SK-N-SH (cell line): ENCODE results near the gene PSMA3. TPM values are rescaled to one million over a fixed set of nuclear protein-coding genes. Genes with fewer than 3 reads are reported as not detected.

Experiments
- CTCF ChIA-PET: fragments of 300-600, 350-600 bp; formaldehyde crosslinking; extraction: SDS; loops from one replicate; lab custom pipeline; 2021; lab: Yijun Ruan, JAX
- POLR2A ChIA-PET: fragments of 350-600 bp; sonication (Branson Sonifier 250); formaldehyde crosslinking; extraction: SDS; loops from one replicate; lab custom pipeline; 2020; ENCODE audit warnings: antibody characterized with exemption, inconsistent platforms; lab: Yijun Ruan, JAX
- DNase-seq: peaks from one replicate; pipeline ENCODE4 v3.0.0; 2012
- H2AFZ ChIP-seq: fragments of 200-600 bp; sonication (generic); 2 replicates; pipeline ENCODE4 v1.8.1; 2016; ENCODE audit warnings: antibody characterized with exemption, mild to moderate bottlenecking, low read depth
- H3F3A ChIP-seq: fragments of 200-600 bp; sonication (generic); replicated peaks from 2 replicates; pipeline ENCODE3; 2016; ENCODE audit warnings: antibody characterized with exemption, mild to moderate bottlenecking; ENCODE audit not compliant: insufficient read depth
- H3K27ac ChIP-seq, 2 experiments: fragments of 200-500 bp in 1 of 2; fragments of 200-600 bp in 1 of 2; sonication (Bioruptor generic) in 1 of 2; sonication (generic), shearing (Covaris generic) in 1 of 2; 2 replicates each; pipeline versions ENCODE4 v1.5.1 to v1.6.1; 2014 to 2016; ENCODE audit warnings: low read depth in 2 of 2, inconsistent platforms in 1 of 2, low read length in 1 of 2, mild to moderate bottlenecking in 1 of 2, mixed read lengths in 1 of 2
- H3K27me3 ChIP-seq: fragments of 200-600 bp; sonication (generic), shearing (Covaris generic); 2 replicates; pipeline ENCODE4 v1.6.1; 2016; ENCODE audit warnings: mixed run types; ENCODE audit not compliant: insufficient read depth
- H3K36me3 ChIP-seq, 2 experiments: fragments of 200-500 bp in 1 of 2; fragments of 200-600 bp in 1 of 2; sonication (Bioruptor generic) in 1 of 2; sonication (generic) in 1 of 2; replicated peaks in 1 of 2; 2 replicates each; pipeline versions ENCODE3 to v1.5.1; 2014 to 2016; ENCODE audit warnings: low read length in 1 of 2, mild to moderate bottlenecking in 1 of 2; ENCODE audit not compliant: insufficient read depth in 2 of 2, control insufficient read depth in 1 of 2
- H3K4me1 ChIP-seq, 2 experiments: fragments of 200-500 bp in 1 of 2; fragments of 200-600 bp in 1 of 2; sonication (Bioruptor generic) in 1 of 2; sonication (generic), shearing (Covaris generic) in 1 of 2; 2 replicates each; pipeline versions ENCODE4 v1.5.1 to v1.6.1; 2014 to 2016; ENCODE audit warnings: low read depth in 1 of 2, low read length in 1 of 2, mixed run types in 1 of 2; ENCODE audit not compliant: insufficient read depth in 2 of 2, control insufficient read depth in 1 of 2
- H3K4me2 ChIP-seq: fragments of 200-600 bp; sonication (generic), shearing (Covaris generic); 2 replicates; pipeline ENCODE4 v1.6.1; 2017; ENCODE audit warnings: mixed run types
- H3K4me3 ChIP-seq, 2 experiments: fragments of 200-500 bp in 1 of 2; fragments of 200-600 bp in 1 of 2; sonication (Bioruptor generic) in 1 of 2; sonication (generic), shearing (Covaris generic) in 1 of 2; 2 replicates each; pipeline versions ENCODE4 v1.5.1 to v1.8.1; 2014 to 2016; ENCODE audit warnings: low read depth in 2 of 2, inconsistent platforms in 1 of 2, low read length in 1 of 2, mild to moderate bottlenecking in 1 of 2, mixed read lengths in 1 of 2, moderate library complexity in 1 of 2
- H3K79me2 ChIP-seq: fragments of 200-600 bp; sonication (generic); 2 replicates; pipeline ENCODE4 v1.8.1; 2017; ENCODE audit warnings: mild to moderate bottlenecking; ENCODE audit not compliant: insufficient read depth
- H3K9ac ChIP-seq: fragments of 200-600 bp; sonication (generic); 2 replicates; pipeline ENCODE4 v1.6.1; 2017; ENCODE audit warnings: mixed run types
- H3K9me2 ChIP-seq: fragments of 200-600 bp; sonication (generic); 2 replicates; pipeline ENCODE4 v1.6.1; 2017; ENCODE audit warnings: mixed run types
- H3K9me3 ChIP-seq: fragments of 200-600 bp; sonication (generic); 2 replicates; pipeline ENCODE4 v1.6.1; 2017; ENCODE audit warnings: mixed run types, mild to moderate bottlenecking, moderate library complexity
- H4K20me1 ChIP-seq: fragments of 200-600 bp; sonication (generic); 2 replicates; pipeline ENCODE4 v1.6.1; 2017; ENCODE audit warnings: mild to moderate bottlenecking, mixed run types; ENCODE audit not compliant: insufficient read depth
- CHD2 ChIP-seq: fragments of 150-350 bp; IDR thresholded peaks from 2 replicates; pipeline ENCODE4 v1.6.1; 2018; ENCODE audit warnings: low read length; ENCODE audit not compliant: partially characterized antibody
- ELF1 ChIP-seq: IDR thresholded peaks from 2 replicates; pipeline ENCODE4 v1.4.0; 2012
- EP300 ChIP-seq, 2 experiments: IDR thresholded peaks; 2 replicates each; pipeline versions ENCODE4 v1.4.0 to v1.6.1; 2012; ENCODE audit warnings: borderline replicate concordance in 1 of 2, low read depth in 1 of 2, low read length in 1 of 2
- EZH2phosphoT487 ChIP-seq: fragments of 200-600 bp; sonication (generic); IDR thresholded peaks from 2 replicates; pipeline ENCODE4 v1.6.1; 2017; ENCODE audit warnings: low read depth, mixed run types, mild to moderate bottlenecking, antibody characterized with exemption, moderate library complexity, borderline replicate concordance
- FOSL2 ChIP-seq: IDR thresholded peaks from 2 replicates; pipeline ENCODE4 v1.4.0; 2012; ENCODE audit warnings: low read depth, mild to moderate bottlenecking, moderate library complexity, borderline replicate concordance
- FOXJ3 ChIP-seq: sonication (generic); formaldehyde crosslinking; IDR thresholded peaks from 2 replicates; pipeline ENCODE4 v1.5.1; 2020; ENCODE audit warnings: mild to moderate bottlenecking, missing genetic modification reagents
- FOXM1 ChIP-seq: IDR thresholded peaks from 2 replicates; pipeline ENCODE4 v1.4.0; 2012; ENCODE audit warnings: low read depth, mild to moderate bottlenecking
- GATA2 ChIP-seq: sonication (generic); formaldehyde crosslinking; IDR thresholded peaks from 2 replicates; pipeline ENCODE4 v1.5.0; 2020; ENCODE audit warnings: mild to moderate bottlenecking, missing genetic modification reagents
- JUND ChIP-seq: IDR thresholded peaks from 2 replicates; pipeline ENCODE4 v1.4.0; 2012
- MEF2A ChIP-seq: IDR thresholded peaks from 2 replicates; pipeline ENCODE4 v1.4.0; 2012; ENCODE audit warnings: low read depth, borderline replicate concordance
- MXI1 ChIP-seq: IDR thresholded peaks from 2 replicates; pipeline ENCODE4 v1.6.1; 2012; ENCODE audit warnings: mild to moderate bottlenecking, low read depth, low read length, improper control_type of control experiment
- NFIC ChIP-seq: IDR thresholded peaks from 2 replicates; pipeline ENCODE4 v1.4.0; 2012; ENCODE audit warnings: borderline replicate concordance
- NRF1 ChIP-seq: IDR thresholded peaks from 2 replicates; pipeline ENCODE4 v1.6.1; 2012; ENCODE audit warnings: low read depth, mild to moderate bottlenecking, low read length
- POLR2AphosphoS5 ChIP-seq: IDR thresholded peaks from 2 replicates; pipeline ENCODE4 v1.6.1; 2012; ENCODE audit warnings: low read depth, low read length
- RAD21 ChIP-seq: IDR thresholded peaks from 2 replicates; pipeline ENCODE4 v1.6.1; 2012; ENCODE audit warnings: mild to moderate bottlenecking, low read length
- REST ChIP-seq: IDR thresholded peaks from 2 replicates; pipeline ENCODE4 v1.6.1; 2012; ENCODE audit warnings: mild to moderate bottlenecking, low read depth, low read length, moderate library complexity
- RFX5 ChIP-seq: IDR thresholded peaks from 2 replicates; pipeline ENCODE4 v1.6.1; 2012; ENCODE audit warnings: mild to moderate bottlenecking, improper control_type of control experiment, low read length
- RXRA ChIP-seq: IDR thresholded peaks from 2 replicates; pipeline ENCODE4 v1.4.0; 2012; ENCODE audit warnings: low read depth, mild to moderate bottlenecking, borderline replicate concordance
- SIN3A ChIP-seq: IDR thresholded peaks from 2 replicates; pipeline ENCODE4 v1.6.1; 2012; ENCODE audit warnings: low read depth, mild to moderate bottlenecking, low read length, moderate library complexity, borderline replicate concordance
- TCF12 ChIP-seq: IDR thresholded peaks from 2 replicates; pipeline ENCODE4 v1.4.0; 2012
- USF1 ChIP-seq: IDR thresholded peaks from 2 replicates; pipeline ENCODE4 v1.4.0; 2012; ENCODE audit warnings: low read depth, borderline replicate concordance
- USF2 ChIP-seq: fragments of 150-350 bp; IDR thresholded peaks from 2 replicates; pipeline ENCODE4 v1.6.1; 2017; ENCODE audit warnings: antibody characterized with exemption, low read length, low read depth, borderline replicate concordance
- WGBS: methylation state at CpG from one replicate; pipeline ENCODE4 v1.1.6; 2017; ENCODE audit warnings: low lambda C conversion rate; 5-methylcytosine and 5-hydroxymethylcytosine counted together
- polyA plus RNA-seq, 3 experiments: library from polyadenylated mRNA; depleted of rRNA; stranded (reverse); fragments of >200 nt; gene quantifications; 2 replicates each; pipeline ENCODE4 v1.2.3, GENCODE V29; 2012
- TF ChIP-seq, protein P1 (sequence below): fragments of 150-350 bp; IDR thresholded peaks from 2 replicates; pipeline ENCODE4 v1.6.1; 2016; ENCODE audit warnings: mild to moderate bottlenecking, low read depth, low read length
- TF ChIP-seq, protein P2 (sequence below): IDR thresholded peaks from 2 replicates; pipeline ENCODE4; 2012

Gene PSMA3
- polyA plus RNA-seq (2012; rRNA removed): 203 and 214 TPM in 2 replicates
- 226 and 277 TPM in 2 replicates for polyA plus RNA-seq (2012; cell fraction: cytosol; rRNA removed)
- 80.2 and 132 TPM in 2 replicates for polyA plus RNA-seq (2012; cell fraction: nucleus; rRNA removed)

DNA sequence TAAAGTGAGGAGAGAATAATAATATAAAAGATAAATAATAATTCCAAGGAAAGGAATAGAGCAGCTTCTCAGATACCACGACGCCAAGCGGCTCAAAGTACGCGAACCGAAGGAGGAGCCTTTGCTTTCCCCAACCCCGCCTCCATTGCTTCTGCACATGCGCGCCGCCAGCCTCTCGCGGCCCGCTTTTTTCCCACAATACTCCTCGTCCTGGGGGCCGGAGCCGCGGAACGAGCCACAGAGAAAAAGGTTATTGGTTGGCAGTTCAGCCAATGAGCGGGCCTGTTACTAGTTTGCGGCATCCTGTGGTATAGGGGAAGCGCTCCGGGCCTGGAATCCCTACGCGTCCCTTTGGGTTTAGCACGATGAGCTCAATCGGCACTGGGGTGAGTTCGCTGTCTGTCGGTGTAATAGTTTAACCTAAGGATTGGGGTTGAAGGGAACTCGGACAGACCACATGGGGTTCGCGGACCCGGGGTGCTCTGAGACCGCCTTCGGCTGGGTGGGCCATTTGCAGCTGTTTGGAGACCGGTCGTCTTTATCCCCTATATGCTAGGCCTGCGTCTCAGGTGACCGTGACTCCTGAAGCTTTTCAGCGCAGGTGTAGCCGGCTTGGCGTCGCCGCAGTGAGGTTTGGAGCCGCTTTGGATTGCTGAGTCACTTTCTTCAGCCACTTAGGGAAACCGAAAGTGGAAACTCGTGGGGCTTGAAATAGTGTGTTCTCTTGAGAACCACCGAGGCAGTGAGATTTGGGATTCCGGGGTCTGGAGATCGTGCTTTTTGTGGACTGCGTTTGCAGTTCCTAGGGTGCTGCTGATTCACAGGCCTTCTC lies at the start of gene PSMA3:
TSS of gene PSMA3 (plus strand) at position 288 of the 832 bp plus-strand sequence. CDS start at position 366, 78 bp downstream.
- H3K79me2 ChIP-seq: peaks cover 50% of the 10 kb centered on the region
- H3K36me3 ChIP-seq: peaks cover 3 to 5% of the 10 kb centered on the region in 2 experiments
- TF ChIP-seq RXRA (no peak), REST (no peak), FOXM1 (0 out of 2 replicates have a peak, but pooled peaks have one; percentile 19), USF2 (no peak), EZH2phosphoT487 (no peak), GATA2 (CRISPR knock-in tag) (no peak), NRF1 (peak; percentile 83), ELF1 (no peak), CHD2 (peak; percentile 73), USF1 (no peak), RAD21 (no peak), MXI1 (peak; percentile 33; the same call in 1 of the 2 replicates), NFIC (no peak), SIN3A (no peak; the same call in 1 of the 2 replicates), FOXJ3 (CRISPR knock-in tag) (no peak), FOSL2 (no peak), EP300 (IDR thresholded peaks at IDR 0.05; ENCODE audit: borderline replicate concordance in 1 of 2, low read depth in 1 of 2, low read length in 1 of 2) (no peak), POLR2AphosphoS5 (peak; percentile 95), TCF12 (no peak), JUND (no peak), RFX5 (peak; percentile 75; the same call in 1 of the 2 replicates), MEF2A (no peak)
- TF ChIP-seq, protein P1, sequence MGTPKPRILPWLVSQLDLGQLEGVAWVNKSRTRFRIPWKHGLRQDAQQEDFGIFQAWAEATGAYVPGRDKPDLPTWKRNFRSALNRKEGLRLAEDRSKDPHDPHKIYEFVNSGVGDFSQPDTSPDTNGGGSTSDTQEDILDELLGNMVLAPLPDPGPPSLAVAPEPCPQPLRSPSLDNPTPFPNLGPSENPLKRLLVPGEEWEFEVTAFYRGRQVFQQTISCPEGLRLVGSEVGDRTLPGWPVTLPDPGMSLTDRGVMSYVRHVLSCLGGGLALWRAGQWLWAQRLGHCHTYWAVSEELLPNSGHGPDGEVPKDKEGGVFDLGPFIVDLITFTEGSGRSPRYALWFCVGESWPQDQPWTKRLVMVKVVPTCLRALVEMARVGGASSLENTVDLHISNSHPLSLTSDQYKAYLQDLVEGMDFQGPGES: peak; percentile 41
- TF ChIP-seq, protein P2, sequence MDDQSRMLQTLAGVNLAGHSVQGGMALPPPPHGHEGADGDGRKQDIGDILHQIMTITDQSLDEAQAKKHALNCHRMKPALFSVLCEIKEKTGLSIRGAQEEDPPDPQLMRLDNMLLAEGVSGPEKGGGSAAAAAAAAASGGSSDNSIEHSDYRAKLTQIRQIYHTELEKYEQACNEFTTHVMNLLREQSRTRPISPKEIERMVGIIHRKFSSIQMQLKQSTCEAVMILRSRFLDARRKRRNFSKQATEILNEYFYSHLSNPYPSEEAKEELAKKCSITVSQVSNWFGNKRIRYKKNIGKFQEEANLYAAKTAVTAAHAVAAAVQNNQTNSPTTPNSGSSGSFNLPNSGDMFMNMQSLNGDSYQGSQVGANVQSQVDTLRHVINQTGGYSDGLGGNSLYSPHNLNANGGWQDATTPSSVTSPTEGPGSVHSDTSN: 0 out of 2 replicates have a peak, but pooled peaks have one; percentile 14

More for the DNA sequence above, at the start of gene PSMA3:
- Histone ChIP-seq H3K4me1 (peaks cover 0 to 3% of the 10 kb centered on the region in 2 experiments; a peak in 2 of 4 replicates), H3K4me3 (peak within 1 kb of the TSS; percentile 87 to 91), H3F3A (peaks cover 22% of the 10 kb centered on the region), H2AFZ (peak within 1 kb of the TSS; percentile 91), H3K9me3 (no peaks in the 10 kb centered on the region), H3K9ac (peak within 1 kb of the TSS; percentile 91), H3K27me3 (no peaks in the 10 kb centered on the region), H3K4me2 (peak within 1 kb of the TSS; percentile 78), H3K9me2 (no peaks in the 10 kb centered on the region), H4K20me1 (peaks cover 28% of the 10 kb centered on the region), H3K27ac (peak within 1 kb of the TSS; percentile 89 to 97)
- peak; percentile 90 for DNase-seq
- POLR2A ChIA-PET: interaction anchor here (0.9 to 1.5 kb wide), 3 partner anchors 8 to 53 kb away, joined by 3 to 4 read pairs (median 3); partner anchors contain the start of gene ARID4A
- 2% methylated on average over 50 of the region's 50 CpGs for WGBS
- CTCF ChIA-PET: interaction anchor here (1.3 to 2.2 kb wide), 2 partner anchors 9 to 151 kb away, joined by 4 to 7 read pairs; partner anchors contain the start of gene TOMM20L
